Activated CD8-positive, alpha-beta memory T cell treated with anti-CD3 and anti-CD28 coated beads for 4 hours (primary cell): Measurements from ENCODE around the gene CAMK2A.

ENCODE experiments used
- DNase-seq, 2 donors: peaks; one replicate each; pipeline ENCODE4 v3.0.0-alpha.2; 2020; ENCODE audit warnings: low read depth in 2 of 2

Gene CAMK2A

GRCh38 chr5:150289551-150290390 lies at the start of gene CAMK2A:
TSS of gene CAMK2A (minus strand) at chr5:150289773. CDS start at chr5:150289625, 148 bp downstream.
- DNase-seq, result no peak

GRCh38 chr5:150339165-150339564 lies 49.6 kb upstream of the CAMK2A start:
- no peak for DNase-seq

GRCh38 chr5:150338546-150338945 lies 49.0 kb upstream of the CAMK2A start:
- DNase-seq, result no peak

GRCh38 chr5:150335778-150336177 lies 46.2 kb upstream of the CAMK2A start:
- DNase-seq, result no peak

- DNase-seq, result no peak
Observed at GRCh38 chr5:150333400-150333799, 43.8 kb upstream of the CAMK2A start.

- DNase-seq, result no peak
Observed at GRCh38 chr5:150329881-150330876, 40.6 kb upstream of the CAMK2A start.

DNA sequence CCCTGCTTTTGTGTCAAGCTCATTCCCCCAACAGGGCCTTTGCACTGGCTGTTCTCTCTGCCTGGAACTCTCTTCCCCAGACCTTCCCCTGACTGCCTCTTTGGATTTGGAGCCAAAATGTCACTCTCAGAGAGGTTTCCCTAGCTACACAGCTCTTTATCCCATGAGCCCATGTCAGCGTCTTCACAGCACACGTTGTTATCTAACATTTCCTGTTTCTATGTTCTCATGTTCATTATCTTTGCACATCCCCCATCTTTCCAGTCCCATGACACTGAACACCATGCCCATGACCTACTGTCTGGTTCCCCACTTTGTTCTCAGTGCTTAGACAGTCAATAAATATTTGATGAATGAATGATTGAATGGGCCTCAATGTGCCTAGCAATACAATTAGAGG lies 39.5 kb upstream of the CAMK2A start:
- no peak for DNase-seq

- no peak for DNase-seq
Observed at GRCh38 chr5:150328515-150328914, 38.9 kb upstream of the CAMK2A start.

DNA sequence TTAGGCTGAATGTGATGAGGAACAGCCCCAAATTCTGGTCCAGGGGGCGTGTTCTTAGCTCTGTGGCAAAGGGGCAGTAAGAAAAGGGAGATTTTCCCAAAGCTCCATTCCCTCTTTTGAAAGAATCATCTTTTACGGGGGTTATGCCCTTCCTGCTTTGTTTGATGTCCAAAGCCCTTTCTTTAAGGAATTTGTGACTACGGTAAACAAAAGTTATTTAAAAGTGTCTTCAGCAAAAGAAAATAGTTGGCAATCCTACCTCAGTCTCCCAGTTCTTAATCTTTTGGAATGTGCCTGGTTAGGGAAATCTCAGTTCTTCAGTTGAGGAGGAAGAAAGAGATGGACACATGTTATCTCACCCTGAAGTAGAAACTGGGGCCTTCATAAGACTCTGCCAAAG lies 37.6 kb upstream of the CAMK2A start:
- no peak for DNase-seq

GRCh38 chr5:150326707-150327106 lies 37.1 kb upstream of the CAMK2A start:
- DNase-seq, result no peak

DNA sequence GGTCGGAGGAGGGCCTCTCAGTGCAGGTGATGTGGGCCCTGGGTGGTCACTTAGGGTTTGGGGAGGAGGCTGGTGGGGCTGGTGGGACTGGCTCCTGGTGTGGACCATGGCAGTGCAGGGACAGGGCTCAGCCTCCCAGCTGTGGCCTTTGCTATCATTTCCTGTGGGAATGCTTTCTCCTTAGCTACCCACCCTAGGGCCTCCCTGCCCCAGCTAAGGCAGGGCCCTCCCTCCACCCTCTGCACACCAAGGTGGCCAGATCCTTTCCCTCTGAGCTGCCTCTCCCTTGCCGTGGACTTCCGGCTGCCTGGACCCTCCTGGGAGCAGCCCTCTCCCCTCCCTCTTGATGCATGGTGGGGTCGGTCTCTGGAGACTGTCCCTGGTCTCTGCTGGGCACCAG lies 35.9 kb upstream of the CAMK2A start:
- DNase-seq, result no peak

- no peak for DNase-seq
Observed at GRCh38 chr5:150323819-150324218, 34.2 kb upstream of the CAMK2A start.

DNA sequence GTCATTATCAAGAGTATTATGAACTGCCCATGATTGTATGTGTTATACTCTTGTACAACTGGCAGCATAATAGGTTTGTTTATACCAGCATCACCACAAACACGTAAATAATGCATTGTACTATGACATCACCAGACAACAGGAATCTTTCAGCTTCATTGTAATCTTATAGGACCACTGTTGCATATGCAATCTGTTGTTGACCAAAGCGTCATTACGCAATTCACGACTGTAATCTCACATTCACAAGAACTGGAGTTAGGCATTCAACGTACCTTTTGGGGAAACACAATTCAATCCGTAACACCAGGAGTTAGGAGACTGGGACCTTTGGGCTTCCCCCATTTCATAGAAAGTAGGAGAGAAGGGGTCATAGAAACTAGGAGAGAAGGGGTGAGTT lies 33.5 kb upstream of the CAMK2A start:
- DNase-seq, result no peak

GRCh38 chr5:150322202-150322601 lies 32.6 kb upstream of the CAMK2A start:
- DNase-seq, result no peak

DNA sequence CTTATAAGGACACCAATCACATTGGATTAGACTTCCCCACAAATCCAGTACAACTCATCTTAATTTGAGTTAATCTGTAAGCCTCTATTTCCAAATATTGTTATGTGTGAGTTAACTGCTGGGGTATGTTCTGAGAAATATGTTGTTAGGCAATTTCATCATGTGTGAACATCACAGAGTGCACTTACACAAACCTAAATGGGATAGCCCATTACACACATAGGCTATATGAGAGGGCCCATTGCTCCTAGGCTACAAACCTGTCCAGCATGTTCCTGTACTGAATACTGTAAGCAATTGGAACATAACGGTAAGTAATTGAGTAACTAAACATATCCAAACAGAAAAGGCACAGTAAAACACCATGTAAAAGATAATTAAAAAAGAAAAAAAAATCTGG lies 32.2 kb upstream of the CAMK2A start:
- DNase-seq, result no peak

GRCh38 chr5:150321211-150321610 lies 31.6 kb upstream of the CAMK2A start:
- DNase-seq, result no peak

- DNase-seq, result no peak
Observed at GRCh38 chr5:150320044-150320613, 30.6 kb upstream of the CAMK2A start.

GRCh38 chr5:150319484-150319790 lies 29.9 kb upstream of the CAMK2A start:
- DNase-seq, result no peak

- DNase-seq, result no peak
Observed at GRCh38 chr5:150318613-150319483, 29.3 kb upstream of the CAMK2A start.

DNA sequence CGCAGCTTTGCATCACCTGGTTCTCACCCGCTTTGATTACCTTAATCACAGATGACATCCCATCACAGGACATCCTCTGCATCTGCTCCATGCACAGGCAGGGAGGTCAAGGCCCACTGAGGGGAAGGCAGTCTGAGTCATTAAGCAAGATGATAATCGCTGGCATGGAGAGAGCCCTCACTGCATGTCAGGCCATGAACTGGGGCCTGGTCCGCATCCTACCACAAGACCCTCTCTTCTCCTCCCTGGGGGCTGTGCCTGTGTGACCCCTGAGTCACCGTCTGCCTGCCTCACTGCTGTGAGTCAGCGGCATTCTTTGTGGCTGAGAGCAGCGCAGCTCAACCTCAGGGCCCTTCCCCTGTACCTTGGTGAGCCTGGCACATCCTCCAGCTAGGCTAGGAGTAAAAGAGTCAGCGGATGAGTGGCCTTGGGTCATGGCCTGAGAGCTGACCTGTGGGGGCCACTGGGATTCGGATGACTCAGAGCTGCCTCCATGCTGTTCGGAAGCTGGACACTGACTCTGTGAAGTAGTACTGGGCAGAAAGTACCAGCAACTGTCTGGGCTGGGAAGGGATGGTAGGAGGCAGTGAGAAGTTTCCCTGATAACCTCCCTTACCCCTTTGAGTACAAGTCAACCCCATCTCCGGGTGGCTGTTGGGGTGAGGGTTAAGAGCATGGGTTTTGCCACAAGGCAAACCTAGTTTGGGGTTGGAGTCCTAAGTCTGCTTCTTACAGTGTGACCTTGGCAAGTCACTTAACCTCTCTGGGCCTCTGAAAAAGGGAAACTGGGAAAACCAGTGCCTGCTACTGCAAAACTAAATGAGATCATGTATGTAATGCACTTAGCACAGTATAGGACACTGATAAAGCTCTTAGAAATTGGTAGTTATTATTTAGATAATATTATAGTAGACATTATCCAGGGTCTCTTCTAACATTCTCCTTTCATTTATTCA lies 27.8 kb upstream of the CAMK2A start:
- DNase-seq, result no peak
